K562 (cell line): Measurements from ENCODE around the gene REC8. TPM values are rescaled to one million over a fixed set of nuclear protein-coding genes. Genes with fewer than 3 reads are reported as not detected.

ENCODE experiments used
- ATF1 ChIP-seq, 2 experiments: fragments of 450-650 bp in 1 of 2; IDR thresholded peaks; 2 replicates each; pipeline ENCODE4 v1.6.1; 2016; ENCODE audit warnings: missing compliant biosample characterization in 1 of 2, missing genetic modification characterization in 1 of 2
- ERF ChIP-seq: fragments of 450-650 bp; formaldehyde crosslinking; IDR thresholded peaks from 2 replicates; pipeline ENCODE4 v1.4.0; 2020; ENCODE audit warnings: mild to moderate bottlenecking, mixed read lengths
- ETV1 ChIP-seq: fragments of 450-650 bp; conservative IDR thresholded peaks from 2 replicates; pipeline ENCODE4 v1.6.1; 2016; ENCODE audit warnings: missing genetic modification characterization, control low read depth, low read depth, missing compliant biosample characterization
- HMBOX1 ChIP-seq: sonication (generic); IDR thresholded peaks from 2 replicates; pipeline ENCODE4 v1.6.1; 2016
- HMG20B ChIP-seq: fragments of 250-450 bp; sonication (Bioruptor Pico); IDR thresholded peaks from 2 replicates; pipeline ENCODE4 v1.5.0; 2021; ENCODE audit warnings: mild to moderate bottlenecking
- HNRNPK ChIP-seq: fragments of 200-400 bp; formaldehyde crosslinking; IDR thresholded peaks from one replicate; pipeline ENCODE4 v1.6.1; 2018; ENCODE audit warnings: mild to moderate bottlenecking, low read depth, low read length; ENCODE audit not compliant: poor library complexity, severe bottlenecking
- KLF6 ChIP-seq: fragments of 250-450 bp; sonication (Bioruptor Pico); IDR thresholded peaks from 2 replicates; pipeline ENCODE4 v1.4.0; 2020; ENCODE audit warnings: mild to moderate bottlenecking, moderate library complexity, borderline replicate concordance
- LEF1 ChIP-seq: fragments of 450-650 bp; IDR thresholded peaks from 2 replicates; pipeline ENCODE4 v1.6.1; 2016; ENCODE audit warnings: mild to moderate bottlenecking
- MCM3 ChIP-seq: fragments of 450-650 bp; IDR thresholded peaks from 2 replicates; pipeline ENCODE4 v1.6.1; 2016
- MTA1 ChIP-seq: fragments of 450-650 bp; IDR thresholded peaks from 2 replicates; pipeline ENCODE4 v1.6.1; 2017; ENCODE audit warnings: borderline replicate concordance
- NFIC ChIP-seq: fragments of 450-650 bp; IDR thresholded peaks from 2 replicates; pipeline ENCODE4 v1.6.1; 2017; ENCODE audit warnings: mild to moderate bottlenecking, inconsistent platforms
- POLR3G ChIP-seq: IDR thresholded peaks from 2 replicates; pipeline ENCODE4 v1.6.1; 2011; ENCODE audit not compliant: insufficient read length, insufficient replicate concordance; ENCODE audit errors: extremely low read depth
- RBM14 ChIP-seq: fragments of 200-400 bp; formaldehyde crosslinking; IDR thresholded peaks from 2 replicates; pipeline ENCODE4 v1.6.1; 2018; ENCODE audit warnings: low read depth, mild to moderate bottlenecking, low read length, moderate library complexity, borderline replicate concordance; ENCODE audit not compliant: insufficient read depth
- RERE ChIP-seq: sonication (generic); formaldehyde crosslinking; IDR thresholded peaks from 2 replicates; pipeline ENCODE4 v1.8.0; 2023; ENCODE audit warnings: missing genetic modification reagents, mild to moderate bottlenecking, borderline replicate concordance
- RNF2 ChIP-seq: sonication (generic); IDR thresholded peaks from 2 replicates; pipeline ENCODE4 v1.6.1; 2016
- RUNX1 ChIP-seq: sonication (generic); IDR thresholded peaks from 2 replicates; pipeline ENCODE4 v1.6.1; 2016; ENCODE audit warnings: antibody characterized with exemption, low read depth
- SRF ChIP-seq, 2 experiments: fragments of 250-450, 450-650 bp in 1 of 2; sonication (Bioruptor Pico) in 1 of 2; sonication (generic) in 1 of 2; formaldehyde crosslinking; IDR thresholded peaks; 2 replicates each; pipeline versions ENCODE4 v1.5.0 to v1.5.1; 2020 to 2022; ENCODE audit warnings: mild to moderate bottlenecking in 1 of 2, missing genetic modification reagents in 1 of 2
- STAT5A ChIP-seq: IDR thresholded peaks from 2 replicates; pipeline ENCODE4 v1.6.1; 2012; ENCODE audit warnings: low read length, inconsistent platforms, borderline replicate concordance
- TAL1 ChIP-seq: fragments of 450-650 bp; IDR thresholded peaks from 2 replicates; pipeline ENCODE4 v1.6.1; 2016; ENCODE audit warnings: mild to moderate bottlenecking
- TEAD2 ChIP-seq: fragments of 450-650 bp; IDR thresholded peaks from 2 replicates; pipeline ENCODE4 v1.6.1; 2016; ENCODE audit warnings: missing genetic modification characterization, control low read depth, missing compliant biosample characterization
- ZFP36 ChIP-seq: fragments of 150-350 bp; IDR thresholded peaks from 2 replicates; pipeline ENCODE4 v1.6.1; 2018; ENCODE audit warnings: low read length, low read depth; ENCODE audit not compliant: partially characterized antibody
- ZNF668 ChIP-seq: fragments of 250-450 bp; sonication (Bioruptor Pico); IDR thresholded peaks from 2 replicates; pipeline ENCODE4 v1.8.0; 2022; ENCODE audit warnings: mild to moderate bottlenecking, inconsistent platforms
- ZNF717 ChIP-seq: fragments of 250-450 bp; sonication (Bioruptor Pico); IDR thresholded peaks from 2 replicates; pipeline ENCODE4 v1.5.0; 2021
- ZNF75A ChIP-seq: fragments of 450-650 bp; formaldehyde crosslinking; IDR thresholded peaks from 2 replicates; pipeline ENCODE4 v1.4.0; 2020; ENCODE audit warnings: mild to moderate bottlenecking
- polyA plus RNA-seq, 8 experiments: library from polyadenylated mRNA; depleted of rRNA in 4 of 8; stranded (reverse) in 5 of 8; unstranded in 3 of 8; fragments of >200 nt; fragmentation: Nextera tagmentation in 2 of 8; fragmentation: Illumina TruSeq in 1 of 8; extraction: Ambion mirVana in 2 of 8; extraction: Trizol in 1 of 8; gene quantifications; 2 replicates each; pipeline versions ENCODE4 v1.2.1 to v1.2.3, GENCODE V29; 2011 to 2014; ENCODE audit warnings: inconsistent platforms in 1 of 8, missing spikeins in 1 of 8
- total RNA-seq, 7 experiments: library from RNA; depleted of rRNA in 6 of 7; stranded (reverse); fragments of >200 nt in 6 of 7; fragmentation: Illumina TruSeq in 2 of 7; extraction: Trizol in 2 of 7; gene quantifications; 2 replicates each; pipeline versions ENCODE4 v1.2.1 to v1.2.3, GENCODE V29; 2011 to 2021; ENCODE audit warnings: low replicate concordance in 1 of 7

REC8 gene
- total and polyA plus RNA-seq, 9 of the 15 experiments (the other 6 are each of a cell fraction or from before 2014, with no cell fraction given) = 0.11 to 2.5 (median 0.85) TPM

- TF ChIP-seq RERE (CRISPR knock-in tag) = 0 out of 2 replicates have a peak, but pooled peaks have one; percentile 43
- TF ChIP-seq MCM3 = no peak
- no peak for TF ChIP-seq STAT5A
- no peak for TF ChIP-seq ZFP36
- peak; percentile 82; the same call in 1 of the 2 replicates for TF ChIP-seq RNF2
- TF ChIP-seq NFIC = peak; percentile 12
- 0 out of 2 replicates have a peak, but pooled peaks have one; percentile 31 for TF ChIP-seq RBM14
- no peak for TF ChIP-seq ATF1 (CRISPR knock-in tag; IDR thresholded peaks at IDR 0.05)
- TF ChIP-seq ATF1 (tag; IDR thresholded peaks at IDR 0.05) = peak; percentile 97
- no peak for TF ChIP-seq HMBOX1
- TF ChIP-seq HMG20B = no peak
- TF ChIP-seq ERF (CRISPR knock-in tag) = no peak
- no peak for TF ChIP-seq ZNF668 (CRISPR knock-in tag)
- no peak for TF ChIP-seq TAL1
- TF ChIP-seq POLR3G = no peak
- 0 out of 2 replicates have a peak, but pooled peaks have one; percentile 47 for TF ChIP-seq KLF6
- TF ChIP-seq TEAD2 = no peak
- TF ChIP-seq LEF1 = no peak
- TF ChIP-seq ZNF75A = no peak
- TF ChIP-seq ZNF717 (CRISPR knock-in tag) = no peak
- TF ChIP-seq HNRNPK = no peak
- TF ChIP-seq MTA1 = no peak
- peak; percentile 65 for TF ChIP-seq ETV1 (tag)
- no peak; a peak in 1 of 4 replicates for TF ChIP-seq SRF (CRISPR knock-in tag; IDR thresholded peaks at IDR 0.05)
- 0 out of 2 replicates have a peak, but pooled peaks have one; percentile 37 for TF ChIP-seq RUNX1
Measured at GRCh38 chr14:24195186-24196070, 23.5 kb downstream of the REC8 start, which contains the start of gene TM9SF1 (continued).
